GM12892 (cell line): ENCODE results near the gene CMTM2.

Source experiments
- POLR2A ChIP-seq: IDR thresholded peaks from 2 replicates; pipeline ENCODE4 v1.6.1; 2011; ENCODE audit warnings: low read depth, low read length, control low read depth
- POLR2AphosphoS5 ChIP-seq: IDR thresholded peaks from 2 replicates; pipeline ENCODE4 v1.6.1; 2011; ENCODE audit warnings: low read depth, low read length, control low read depth

GRCh38 chr16:66568355-66568754 lies 10.9 kb upstream of the CMTM2 start:
- TF ChIP-seq POLR2A (no peak), POLR2AphosphoS5 (no peak)
